GM12865 (cell line): Measurements from ENCODE around the gene PRPF6.

Experiments
- DNase-seq: peaks from one replicate; pipeline ENCODE4 v3.0.0; 2010; ENCODE audit warnings: low read depth
- H3K4me3 ChIP-seq: 2 replicates; pipeline ENCODE4 v1.5.1; 2011; ENCODE audit warnings: mild to moderate bottlenecking, low read depth, low read length, control low read depth
- CTCF ChIP-seq: IDR thresholded peaks from 2 replicates; pipeline ENCODE4 v1.5.1; 2011; ENCODE audit warnings: low read length, control low read depth, low read depth, inconsistent platforms; ENCODE audit not compliant: insufficient read depth; ENCODE audit errors: missing control alignments

PRPF6 gene

GRCh38 chr20:63946986-63947637, 33.8 kb upstream of the PRPF6 start:
- H3K4me3 ChIP-seq, result no peak overlapping the region
- no peak for TF ChIP-seq CTCF
- no peak for DNase-seq

- DNase-seq, result no peak
- no peak for TF ChIP-seq CTCF
- no peak overlapping the region for H3K4me3 ChIP-seq
Measured at GRCh38 chr20:63947638-63948456, 33.1 kb upstream of the PRPF6 start.

GRCh38 chr20:63950701-63951397, 30.1 kb upstream of the PRPF6 start:
- H3K4me3 ChIP-seq, result no peak overlapping the region
- no peak for TF ChIP-seq CTCF
- no peak for DNase-seq

GRCh38 chr20:63951398-63952209, 29.3 kb upstream of the PRPF6 start:
- no peak for DNase-seq
- TF ChIP-seq CTCF, result no peak
- no peak overlapping the region for H3K4me3 ChIP-seq

- no peak for DNase-seq
- TF ChIP-seq CTCF, result no peak
- H3K4me3 ChIP-seq, result no peak overlapping the region
Measured at GRCh38 chr20:63952210-63952535, 28.8 kb upstream of the PRPF6 start.

- no peak for TF ChIP-seq CTCF
- no peak overlapping the region for H3K4me3 ChIP-seq
- DNase-seq, result no peak
Measured at GRCh38 chr20:63952769-63953168, 28.2 kb upstream of the PRPF6 start.
